ENCODE data around the gene CORO2B. TPM values are rescaled to one million over a fixed set of nuclear protein-coding genes. Genes with fewer than 3 reads are reported as not detected.

CORO2B gene, protein sequence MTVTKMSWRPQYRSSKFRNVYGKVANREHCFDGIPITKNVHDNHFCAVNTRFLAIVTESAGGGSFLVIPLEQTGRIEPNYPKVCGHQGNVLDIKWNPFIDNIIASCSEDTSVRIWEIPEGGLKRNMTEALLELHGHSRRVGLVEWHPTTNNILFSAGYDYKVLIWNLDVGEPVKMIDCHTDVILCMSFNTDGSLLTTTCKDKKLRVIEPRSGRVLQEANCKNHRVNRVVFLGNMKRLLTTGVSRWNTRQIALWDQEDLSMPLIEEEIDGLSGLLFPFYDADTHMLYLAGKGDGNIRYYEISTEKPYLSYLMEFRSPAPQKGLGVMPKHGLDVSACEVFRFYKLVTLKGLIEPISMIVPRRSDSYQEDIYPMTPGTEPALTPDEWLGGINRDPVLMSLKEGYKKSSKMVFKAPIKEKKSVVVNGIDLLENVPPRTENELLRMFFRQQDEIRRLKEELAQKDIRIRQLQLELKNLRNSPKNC
- 4.3 and 5.3 TPM in 2 replicates for total RNA-seq

GRCh38 chr15:68578980-68579935 is at the start of gene CORO2B:
CORO2B (plus strand) TSS chr15:68578993; CDS start chr15:68579263, 270 bp downstream.

Other genes with a start within 250 kb of the CORO2B start
- 28.6 and 55.0 TPM in 2 replicates for gene ITGA11, start 146.8 kb upstream of the CORO2B start, total RNA-seq
- 24.6 and 35.2 TPM in 2 replicates for gene ANP32A, start 241.9 kb downstream of the CORO2B start, total RNA-seq